Measurements from ENCODE around the gene NES.

- no peak for TF ChIP-seq POLR2AphosphoS5 (IDR thresholded peaks at IDR 0.05; ENCODE audit: low read depth, low read length)
- TF ChIP-seq CTCF (IDR thresholded peaks at IDR 0.05) = no peak; the same call in none of the 2 replicates
Measured at GRCh38 chr1:156626079-156626438, 51.1 kb downstream of the NES start.
